ENCODE results near the gene GFOD1. TPM values are rescaled to one million over a fixed set of nuclear protein-coding genes. Genes with fewer than 3 reads are reported as not detected.

The GFOD1 gene
- total RNA-seq, 8 experiments from 2014 or later = 2.8 to 40.0 (median 9.4) TPM

DNA sequence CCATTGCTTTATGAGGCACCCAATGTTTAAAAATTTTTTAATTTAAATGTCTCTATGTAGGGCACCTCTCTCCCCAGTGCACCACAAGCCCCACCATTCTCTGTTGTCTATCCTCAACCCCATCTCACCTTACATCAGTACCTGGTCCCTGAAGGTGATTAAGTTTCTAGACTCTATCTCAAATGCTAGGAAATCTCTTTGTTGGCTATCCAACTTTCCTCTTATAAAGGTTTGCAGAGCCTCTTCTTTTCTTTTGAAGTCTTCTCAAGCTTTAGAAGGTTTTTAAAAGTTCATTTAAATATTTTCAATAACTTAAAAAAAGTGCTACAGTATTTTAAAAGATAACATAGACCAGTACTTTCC is 82.5 kb downstream of the GFOD1 start:
- no peak overlapping the region for H3K27ac ChIP-seq
- in situ Hi-C loops (cut with MboI; ENCODE audit: low pct_unique_long_range_greater_than_20kb in 2 of 9, low sequenced_read_pairs in 9 of 9, unreplicated experiment in 9 of 9) = no loop called here
- no peak overlapping the region for H3K4me3 ChIP-seq
- peaks cover 0 to 8% of the 10 kb centered on the region in 2 donors for H3K4me1 ChIP-seq (replicated peaks in 1 of 2)
- ATAC-seq (replicated peaks in 6 of 8) = no peak

DNA sequence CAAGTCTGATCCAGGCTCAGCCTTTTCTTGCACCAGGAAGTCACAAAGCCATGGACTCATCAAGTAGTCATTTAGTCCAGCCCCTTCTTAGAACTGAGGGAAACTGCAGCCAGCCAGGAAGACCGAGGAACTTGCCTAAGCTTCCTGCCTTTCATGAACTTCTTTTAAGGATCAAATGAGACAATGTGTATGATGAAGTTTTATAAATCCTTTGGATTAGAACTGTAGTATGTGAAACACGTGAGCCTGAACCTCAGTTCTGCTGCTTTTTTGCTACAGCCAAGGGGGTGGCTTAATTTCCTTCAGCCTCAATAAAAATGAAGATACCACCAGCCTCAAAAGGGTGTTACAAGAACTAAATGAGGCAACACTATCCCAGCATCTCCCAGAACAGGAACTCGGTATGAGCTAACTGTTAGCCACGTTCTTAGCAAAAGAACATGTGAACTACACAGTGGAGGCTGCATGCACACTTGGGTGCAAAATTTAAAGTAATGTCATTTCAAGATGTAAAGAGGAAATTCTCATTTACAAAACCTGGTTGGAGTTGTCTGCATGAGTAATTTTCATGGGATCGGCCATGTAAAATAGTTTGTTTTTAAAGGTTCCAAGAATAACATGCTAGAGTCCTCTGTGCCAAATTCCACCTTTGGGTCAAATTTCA is 83.0 kb downstream of the GFOD1 start:
- no peak overlapping the region for H3K27ac ChIP-seq
- peak in 2 of 8 experiments; percentile 41 to 51 for ATAC-seq (replicated peaks in 6 of 8)
- peaks cover 0 to 8% of the 10 kb centered on the region in 2 donors for H3K4me1 ChIP-seq (replicated peaks in 1 of 2)
- in situ Hi-C loops (cut with MboI; ENCODE audit: low pct_unique_long_range_greater_than_20kb in 2 of 9, low sequenced_read_pairs in 9 of 9, unreplicated experiment in 9 of 9) = no loop called here
- H3K4me3 ChIP-seq = no peak overlapping the region
- WGBS, 10 experiments = 57 to 100% (median 85%) methylated on average over 1 to 5 of the region's 5 CpGs

DNA sequence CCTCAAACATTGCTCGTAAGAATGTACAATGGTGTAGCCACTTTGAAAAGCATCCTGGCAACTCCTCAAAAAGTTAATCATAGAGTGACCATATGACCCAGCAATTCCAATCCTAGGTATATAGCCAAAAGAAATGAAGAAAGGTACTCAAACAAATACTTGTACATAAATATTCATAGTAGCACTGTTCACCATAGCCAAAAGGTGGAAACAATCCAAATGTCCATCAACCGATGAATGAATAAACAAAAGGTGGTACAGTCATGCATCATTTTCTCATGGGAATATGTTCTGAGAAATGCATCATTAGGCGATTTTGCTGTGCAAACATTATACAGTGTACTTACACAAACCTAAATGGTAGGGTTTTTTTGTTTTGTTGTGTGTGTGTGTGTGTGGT is 84.7 kb downstream of the GFOD1 start:
- no peak for ATAC-seq (replicated peaks in 6 of 8)
- 83 to 100% (median 94%) methylated on average over 1 to 3 of the region's 3 CpGs for WGBS, 10 experiments
- H3K4me3 ChIP-seq = no peak overlapping the region
- in situ Hi-C loops (cut with MboI; ENCODE audit: low pct_unique_long_range_greater_than_20kb in 2 of 9, low sequenced_read_pairs in 9 of 9, unreplicated experiment in 9 of 9) = no loop called here
- H3K27ac ChIP-seq = no peak overlapping the region
- H3K4me1 ChIP-seq (replicated peaks in 1 of 2) = peaks cover 3 to 7% of the 10 kb centered on the region in 2 donors

DNA sequence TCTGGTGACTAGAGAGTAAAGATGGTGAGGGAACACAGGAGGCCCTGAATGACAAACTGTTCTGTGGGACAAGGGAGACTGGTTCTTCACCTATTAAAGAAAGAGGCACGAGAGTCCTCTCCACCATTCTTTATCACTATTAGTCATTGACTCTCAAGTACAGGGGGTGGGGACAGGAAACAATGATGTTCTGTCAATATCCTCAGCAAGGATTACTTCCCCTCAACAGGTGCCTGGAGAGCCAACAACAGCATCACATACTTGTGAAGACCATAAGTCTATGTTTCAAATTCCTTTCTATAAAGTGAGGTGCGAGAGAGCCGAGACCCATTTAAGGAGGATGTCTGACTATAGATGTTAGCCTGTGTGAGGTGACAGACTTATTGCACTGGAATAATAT is 86.6 kb downstream of the GFOD1 start:
- in situ Hi-C loops (cut with MboI; ENCODE audit: low pct_unique_long_range_greater_than_20kb in 2 of 9, low sequenced_read_pairs in 9 of 9, unreplicated experiment in 9 of 9) = no loop called here
- Histone ChIP-seq H3K4me1 (replicated peaks in 1 of 2) (peaks cover under 1 to 4% of the 10 kb centered on the region in 2 donors), H3K27ac (no peak overlapping the region), H3K4me3 (no peak overlapping the region)
- 71 to 100% (median 100%) methylated on average over 1 to 3 of the region's 3 CpGs for WGBS, 10 experiments
- ATAC-seq (replicated peaks in 6 of 8) = no peak

DNA sequence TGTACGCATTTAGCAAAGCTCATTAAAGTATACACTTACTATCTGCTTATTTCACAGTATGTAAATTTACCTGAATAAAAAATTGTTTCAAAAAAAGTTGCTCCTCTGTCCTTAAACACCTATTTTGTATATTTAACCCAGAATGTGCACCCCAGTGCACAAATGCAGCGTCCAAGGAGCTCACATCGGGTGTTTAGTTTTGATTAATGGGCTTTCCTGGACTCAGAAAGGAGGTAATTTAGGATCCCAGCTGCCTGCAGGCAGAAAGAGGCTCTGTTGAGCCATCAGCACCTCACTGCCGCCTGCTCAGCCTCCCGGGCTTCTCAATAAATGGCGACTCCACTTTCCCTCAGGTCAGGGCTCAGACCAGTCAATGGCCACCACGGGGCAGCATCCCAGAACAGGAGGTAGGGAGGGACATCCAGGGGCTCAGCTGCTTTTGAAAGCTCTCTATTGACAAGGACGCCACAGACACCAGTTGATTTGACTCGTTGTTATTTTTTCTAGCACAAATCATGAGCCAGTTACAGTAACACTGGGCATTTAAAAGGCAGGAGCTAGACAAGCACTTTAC is 88.9 kb downstream of the GFOD1 start:
- 17 to 100% (median 68%) methylated on average over 1 to 7 of the region's 9 CpGs for WGBS, 10 experiments
- no peak overlapping the region for H3K4me3 ChIP-seq
- ATAC-seq (replicated peaks in 6 of 8) = peak in 5 of 8 experiments; percentile 37 to 75 (median 52)
- H3K27ac ChIP-seq = no peak overlapping the region
- in situ Hi-C loops (cut with MboI; ENCODE audit: low pct_unique_long_range_greater_than_20kb in 2 of 9, low sequenced_read_pairs in 9 of 9, unreplicated experiment in 9 of 9) = no loop called here
- peaks cover 11 to 13% of the 10 kb centered on the region in 2 donors for H3K4me1 ChIP-seq (replicated peaks in 1 of 2)

DNA sequence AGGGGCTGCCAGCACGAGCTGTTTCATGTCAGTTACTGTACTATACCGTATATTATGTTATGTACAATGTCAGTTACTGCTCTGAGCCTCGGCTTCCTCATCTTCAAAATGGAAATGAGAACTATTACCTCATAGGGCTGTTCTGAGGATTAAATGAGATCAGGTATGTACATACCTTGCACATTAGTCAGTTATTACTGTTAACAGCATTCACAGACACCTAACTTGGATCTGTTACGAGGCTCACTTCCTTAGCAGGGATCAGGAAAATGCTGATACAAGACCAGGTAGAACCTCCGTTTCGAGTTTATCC is 89.4 kb downstream of the GFOD1 start:
- ATAC-seq (replicated peaks in 6 of 8) = peak in 1 of 8 experiments; percentile 22
- Histone ChIP-seq H3K27ac (no peak overlapping the region), H3K4me3 (no peak overlapping the region), H3K4me1 (replicated peaks in 1 of 2) (peaks cover 11 to 13% of the 10 kb centered on the region in 2 donors)
- 69 to 100% (median 90%) methylated on average over 2 to 5 of the region's 6 CpGs for WGBS, 10 experiments
- in situ Hi-C loops (cut with MboI; ENCODE audit: low pct_unique_long_range_greater_than_20kb in 2 of 9, low sequenced_read_pairs in 9 of 9, unreplicated experiment in 9 of 9) = no loop called here

DNA sequence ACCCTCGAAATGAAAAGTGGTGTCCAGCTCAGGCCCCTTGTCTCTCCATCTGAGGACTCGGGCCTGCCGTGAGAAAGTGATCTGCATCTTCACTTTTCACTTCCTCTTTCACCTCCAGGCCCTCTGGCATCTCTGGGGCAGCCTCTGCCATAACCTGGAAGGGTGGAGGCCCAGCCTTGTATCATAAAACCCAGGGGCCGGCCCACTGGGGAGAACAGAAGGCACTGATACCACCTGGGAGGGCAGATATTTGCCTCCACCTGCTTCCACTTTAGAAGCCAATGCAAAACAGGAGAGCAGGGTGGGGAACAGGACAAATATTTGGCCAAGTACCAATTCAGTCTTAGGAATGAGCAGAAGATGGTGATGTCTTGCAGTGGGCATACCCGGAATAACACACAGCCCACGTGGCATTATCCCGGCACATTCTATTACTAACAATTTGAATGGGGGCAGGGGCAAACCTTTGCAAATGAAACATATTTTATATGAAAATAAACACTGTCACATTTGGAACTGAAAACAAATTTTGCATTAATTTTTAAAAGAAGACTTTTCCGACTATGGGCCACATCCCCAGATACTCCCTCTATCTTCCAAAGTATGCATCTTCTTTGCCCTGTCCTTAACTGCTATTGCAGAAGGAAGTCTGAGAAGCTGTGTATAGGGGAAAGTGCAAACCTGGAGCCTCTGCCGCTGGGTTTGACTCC is 89.9 kb downstream of the GFOD1 start:
- ATAC-seq (replicated peaks in 6 of 8) = peak in 2 of 8 experiments; percentile 54 to 93
- 0 to 83% (median 72%) methylated on average over 1 to 9 of the region's 9 CpGs; no CpG with 5 or more reads in 1 of the 10 experiments for WGBS, 10 experiments

DNA sequence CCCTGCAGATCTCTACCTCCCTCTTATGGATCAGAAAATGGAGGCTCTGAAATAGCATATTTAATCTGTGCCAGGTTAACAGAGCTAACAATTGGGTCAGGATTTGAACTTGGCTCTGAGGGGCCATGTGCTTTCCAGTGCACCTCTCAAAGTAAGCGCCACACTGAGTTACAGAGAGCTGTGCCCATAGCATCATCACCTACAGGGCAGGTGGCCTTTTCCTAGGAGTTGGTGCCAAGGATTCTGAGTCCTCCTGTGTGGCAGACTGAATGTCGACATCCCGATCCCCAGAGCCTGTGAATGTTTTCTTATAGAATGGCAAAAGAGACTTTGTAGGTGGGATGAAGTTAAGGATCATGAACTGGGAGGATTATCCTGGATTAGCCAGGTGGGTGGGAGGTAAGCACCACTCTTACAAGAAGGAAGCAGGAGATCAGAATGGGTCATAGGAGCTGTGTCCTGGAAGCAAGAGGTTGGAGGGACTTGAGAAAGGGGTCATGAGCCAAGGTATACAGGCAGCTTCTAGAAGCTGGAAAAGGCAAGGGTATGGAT is 91.1 kb downstream of the GFOD1 start:
- Histone ChIP-seq H3K27ac (no peak overlapping the region), H3K4me3 (no peak overlapping the region), H3K4me1 (replicated peaks in 1 of 2) (peaks cover 11 to 13% of the 10 kb centered on the region in 2 donors)
- in situ Hi-C loops (cut with MboI; ENCODE audit: low pct_unique_long_range_greater_than_20kb in 2 of 9, low sequenced_read_pairs in 9 of 9, unreplicated experiment in 9 of 9) = no loop called here
- ATAC-seq (replicated peaks in 6 of 8) = no peak
- 71 to 100% (median 100%) methylated on average over 1 to 3 of the region's 3 CpGs; no CpG with 5 or more reads in 5 of the 10 experiments for WGBS, 10 experiments

More for the DNA sequence above, 89.9 kb downstream of the GFOD1 start:
- Histone ChIP-seq H3K4me1 (replicated peaks in 1 of 2) (peaks cover 11 to 13% of the 10 kb centered on the region in 2 donors), H3K4me3 (no peak overlapping the region), H3K27ac (no peak overlapping the region)
- in situ Hi-C loops (cut with MboI; ENCODE audit: low pct_unique_long_range_greater_than_20kb in 2 of 9, low sequenced_read_pairs in 9 of 9, unreplicated experiment in 9 of 9) = no loop called here

DNA sequence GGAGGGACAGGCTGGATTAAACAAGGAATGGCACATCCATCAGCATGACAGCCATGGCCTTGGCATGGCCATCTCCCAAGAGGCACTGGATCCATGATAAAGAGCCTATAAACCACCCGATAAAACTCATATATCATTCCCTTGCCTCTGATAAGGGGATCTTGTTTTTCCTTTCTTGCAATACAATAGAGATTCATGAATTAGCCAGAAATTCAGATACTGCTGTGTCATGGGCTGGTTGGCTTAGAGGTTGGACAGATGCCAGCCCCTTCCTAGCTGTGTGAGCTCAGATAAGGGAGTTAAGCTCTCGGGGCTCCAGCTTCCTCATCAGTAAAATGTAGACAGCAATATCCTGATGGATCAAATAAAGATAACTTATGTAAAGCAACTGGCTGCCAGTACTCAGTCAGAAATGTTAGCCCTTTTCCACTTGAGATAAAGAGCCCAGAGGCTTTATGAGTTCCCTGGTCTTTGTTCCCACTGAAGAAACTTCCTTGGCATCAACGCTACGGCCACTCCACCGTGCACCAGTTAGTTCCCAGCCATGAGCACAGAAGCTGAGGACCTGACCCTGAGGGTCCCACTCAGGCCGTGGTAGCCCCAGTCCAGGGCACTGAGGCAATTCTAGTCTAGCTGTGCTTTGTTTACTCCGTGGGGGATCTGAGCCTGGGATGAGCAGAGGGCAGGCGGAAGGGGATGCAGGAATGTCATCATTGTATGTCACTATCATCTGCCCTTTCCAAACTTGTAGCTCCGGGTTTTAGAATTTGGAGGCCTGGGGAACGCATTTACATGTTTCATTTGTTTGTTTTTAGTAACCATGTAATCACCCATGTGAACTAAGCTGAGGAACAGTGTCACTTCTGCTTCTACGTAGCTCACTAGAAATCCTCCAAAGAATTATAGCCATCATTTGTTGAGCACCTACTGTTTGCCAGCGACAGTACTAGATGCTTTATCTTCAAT is 91.8 kb downstream of the GFOD1 start:
- ATAC-seq (replicated peaks in 6 of 8) = peak; percentile 37 to 89 (median 76)
- in situ Hi-C loops (cut with MboI; ENCODE audit: low pct_unique_long_range_greater_than_20kb in 2 of 9, low sequenced_read_pairs in 9 of 9, unreplicated experiment in 9 of 9) = no loop called here
- H3K4me1 ChIP-seq (replicated peaks in 1 of 2) = peaks cover 11 to 13% of the 10 kb centered on the region in 2 donors
- no peak overlapping the region for H3K4me3 ChIP-seq
- peak overlapping the region in 1 of 2 donors; percentile 58 for H3K27ac ChIP-seq
- WGBS, 10 experiments = 52 to 94% (median 77%) methylated on average over 3 to 8 of the region's 12 CpGs; no CpG with 5 or more reads in 2 of the 10 experiments

DNA sequence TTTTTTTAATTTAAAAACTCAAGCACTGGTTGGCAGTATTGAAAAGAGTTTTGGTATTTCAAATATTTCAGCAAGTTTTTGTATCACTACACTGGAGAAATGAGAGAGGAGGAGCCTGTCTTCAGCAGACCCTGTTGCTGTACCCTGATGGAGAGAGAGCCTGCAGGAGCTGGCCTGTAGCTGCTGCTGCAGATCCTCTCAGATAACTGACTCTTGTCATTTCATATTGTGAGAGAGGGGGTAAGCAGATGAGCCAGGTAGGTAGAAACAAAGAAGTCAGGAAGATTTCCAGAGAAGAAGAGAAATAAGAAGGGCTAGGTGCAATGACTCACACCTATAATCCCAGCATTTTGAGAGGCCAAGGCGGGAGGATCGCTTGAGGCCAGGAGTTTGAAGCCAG is 94.9 kb downstream of the GFOD1 start:
- no peak overlapping the region for H3K27ac ChIP-seq
- in situ Hi-C loops (cut with MboI; ENCODE audit: low pct_unique_long_range_greater_than_20kb in 2 of 9, low sequenced_read_pairs in 9 of 9, unreplicated experiment in 9 of 9) = no loop called here
- H3K4me1 ChIP-seq (replicated peaks in 1 of 2) = peaks cover 10 to 11% of the 10 kb centered on the region in 2 donors
- no peak overlapping the region for H3K4me3 ChIP-seq
- 39 to 90% (median 50%) methylated on average over 2 of the region's 2 CpGs; no CpG with 5 or more reads in 3 of the 10 experiments for WGBS, 10 experiments
- no peak for ATAC-seq (replicated peaks in 6 of 8)

DNA sequence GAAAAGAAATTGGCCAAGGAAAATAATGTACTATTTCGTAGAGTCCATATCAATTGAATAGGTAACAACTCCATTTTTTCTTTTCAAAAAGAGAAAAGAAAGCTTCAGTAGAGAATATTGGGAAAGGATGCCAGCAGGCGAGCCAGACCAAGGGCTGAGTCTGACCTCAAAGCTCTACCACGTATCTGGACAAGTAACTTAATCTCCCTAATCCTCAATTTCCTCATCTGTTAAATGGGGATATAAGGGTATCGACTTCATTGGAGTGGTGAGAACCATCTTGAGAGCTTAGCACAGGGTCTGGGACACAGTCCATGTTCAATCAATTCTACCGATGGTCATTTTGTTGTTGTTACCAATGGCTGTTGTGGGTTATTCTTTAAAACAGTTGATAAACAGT is 95.9 kb downstream of the GFOD1 start:
- ATAC-seq (replicated peaks in 6 of 8) = no peak
- Histone ChIP-seq H3K4me3 (no peak overlapping the region), H3K27ac (no peak overlapping the region), H3K4me1 (replicated peaks in 1 of 2) (peaks cover 10 to 11% of the 10 kb centered on the region in 2 donors)
- in situ Hi-C loops (cut with MboI; ENCODE audit: low pct_unique_long_range_greater_than_20kb in 2 of 9, low sequenced_read_pairs in 9 of 9, unreplicated experiment in 9 of 9) = no loop called here
- WGBS, 10 experiments = 80 to 100% (median 92%) methylated on average over 1 to 5 of the region's 5 CpGs

DNA sequence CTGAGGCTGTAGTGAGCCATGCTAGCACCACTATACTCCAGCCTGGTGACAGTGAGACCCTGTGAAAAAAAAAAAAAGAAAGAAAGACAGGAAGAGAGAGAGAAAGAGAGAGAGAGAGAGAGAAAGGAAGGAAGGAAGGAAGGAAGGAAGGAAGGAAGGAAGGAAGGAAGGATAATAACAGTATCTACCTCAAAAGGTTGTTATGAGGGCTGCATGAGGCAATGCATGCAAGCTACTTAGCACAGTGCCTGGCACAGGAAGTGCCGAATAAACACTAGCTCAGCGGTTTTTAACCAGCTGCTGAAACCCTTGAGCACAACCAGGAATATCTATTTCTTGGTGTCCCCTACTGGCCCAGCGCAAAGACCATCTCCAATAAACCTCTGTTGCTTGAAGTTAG is 96.7 kb downstream of the GFOD1 start:
- in situ Hi-C loops (cut with MboI; ENCODE audit: low pct_unique_long_range_greater_than_20kb in 2 of 9, low sequenced_read_pairs in 9 of 9, unreplicated experiment in 9 of 9) = no loop called here
- ATAC-seq (replicated peaks in 6 of 8) = no peak
- 50 to 83% (median 60%) methylated on average over 1 to 2 of the region's 3 CpGs; no CpG with 5 or more reads in 7 of the 10 experiments for WGBS, 10 experiments
- H3K4me3 ChIP-seq = no peak overlapping the region
- peaks cover 8 to 9% of the 10 kb centered on the region in 2 donors for H3K4me1 ChIP-seq (replicated peaks in 1 of 2)
- H3K27ac ChIP-seq = no peak overlapping the region
